ENCODE measurements around the gene PHIP.

GRCh38 chr6:79078075-79078969, at the start of gene PHIP:
- peak in 1 of 5 experiments; percentile 43 for TF ChIP-seq CTCF (IDR thresholded peaks at IDR 0.05)
- TF ChIP-seq EP300 (IDR thresholded peaks at IDR 0.05), result peak; percentile 22 to 87
- peak; percentile 41 to 70 for TF ChIP-seq POLR2A (IDR thresholded peaks at IDR 0.05)
